K562 (cell line): Measurements from ENCODE around the gene ZBTB7A. TPM values are rescaled to one million over a fixed set of nuclear protein-coding genes. Genes with fewer than 3 reads are reported as not detected.
A peak's percentile ranks its signal among the peaks of the same experiment; 100 is the strongest.

Experiments used
- CBFA2T2 ChIP-seq: fragments of 450-650 bp; conservative IDR thresholded peaks from 2 replicates; pipeline ENCODE4 v1.6.1; 2017; ENCODE audit warnings: mild to moderate bottlenecking
- ILF3 ChIP-seq: fragments of 450-650 bp; IDR thresholded peaks from 2 replicates; pipeline ENCODE4 v1.6.1; 2018; ENCODE audit warnings: antibody characterized with exemption, mild to moderate bottlenecking, moderate library complexity, borderline replicate concordance
- MAFG ChIP-seq: fragments of 450-650 bp; conservative IDR thresholded peaks from 2 replicates; pipeline ENCODE4 v1.6.1; 2016; ENCODE audit warnings: missing genetic modification characterization, missing compliant biosample characterization
- PPARD ChIP-seq: fragments of 250-450 bp; sonication (Bioruptor Pico); IDR thresholded peaks from 2 replicates; pipeline ENCODE4 v1.8.0; 2022; ENCODE audit warnings: inconsistent platforms, mild to moderate bottlenecking, moderate library complexity
- RBM22 ChIP-seq: fragments of 200-400 bp; formaldehyde crosslinking; IDR thresholded peaks from 2 replicates; pipeline ENCODE4 v1.6.1; 2018; ENCODE audit warnings: low read length, low read depth; ENCODE audit not compliant: poor library complexity, severe bottlenecking
- SMAD4 ChIP-seq: fragments of 250-450 bp; sonication (Bioruptor Pico); conservative IDR thresholded peaks from 2 replicates; pipeline ENCODE4 v1.8.0; 2021; ENCODE audit warnings: inconsistent platforms, mild to moderate bottlenecking, moderate library complexity
- THAP7 ChIP-seq: fragments of 250-450 bp; sonication (Bioruptor Pico); IDR thresholded peaks from 2 replicates; pipeline ENCODE4 v1.5.0; 2021
- ZMIZ1 ChIP-seq, 2 experiments: fragments of 150-350 bp in 1 of 2; IDR thresholded peaks; 2 replicates each; pipeline ENCODE4 v1.6.1; 2012 to 2016; ENCODE audit warnings: low read depth in 2 of 2, low read length in 2 of 2, mild to moderate bottlenecking in 1 of 2, moderate library complexity in 1 of 2
- ZNF224 ChIP-seq: sonication (generic); formaldehyde crosslinking; IDR thresholded peaks from 2 replicates; pipeline ENCODE4 v1.8.0; 2022; ENCODE audit warnings: mild to moderate bottlenecking, missing genetic modification reagents
- polyA plus RNA-seq, 8 experiments: library from polyadenylated mRNA; depleted of rRNA in 4 of 8; stranded (reverse) in 5 of 8; unstranded in 3 of 8; fragments of >200 nt; fragmentation: Nextera tagmentation in 2 of 8; fragmentation: Illumina TruSeq in 1 of 8; extraction: Ambion mirVana in 2 of 8; extraction: Trizol in 1 of 8; gene quantifications; 2 replicates each; pipeline versions ENCODE4 v1.2.1 to v1.2.3, GENCODE V29; 2011 to 2014; ENCODE audit warnings: inconsistent platforms in 1 of 8, missing spikeins in 1 of 8
- total RNA-seq, 7 experiments: library from RNA; depleted of rRNA in 6 of 7; stranded (reverse); fragments of >200 nt in 6 of 7; fragmentation: Illumina TruSeq in 2 of 7; extraction: Trizol in 2 of 7; gene quantifications; 2 replicates each; pipeline versions ENCODE4 v1.2.1 to v1.2.3, GENCODE V29; 2011 to 2021; ENCODE audit warnings: low replicate concordance in 1 of 7

The ZBTB7A gene
- total and polyA plus RNA-seq, 9 of the 15 experiments (the other 6 are each of a cell fraction or from before 2014, with no cell fraction given) = 0.11 to 34.0 (median 4.6) TPM

GRCh38 chr19:4087787-4088679, 21.3 kb upstream of the ZBTB7A start (continued):
- TF ChIP-seq ILF3 = no peak
- TF ChIP-seq THAP7 (CRISPR knock-in tag) = no peak
- no peak for TF ChIP-seq MAFG
- TF ChIP-seq RBM22 = peak; percentile 60
- TF ChIP-seq SMAD4 (CRISPR knock-in tag) = no peak
- no peak for TF ChIP-seq ZNF224 (CRISPR knock-in tag)
- TF ChIP-seq PPARD = no peak
- TF ChIP-seq ZMIZ1 (IDR thresholded peaks at IDR 0.05; ENCODE audit: low read depth in 2 of 2, low read length in 2 of 2) = no peak
- no peak for TF ChIP-seq CBFA2T2
